ENCODE data around the gene PAQR4.

DNA sequence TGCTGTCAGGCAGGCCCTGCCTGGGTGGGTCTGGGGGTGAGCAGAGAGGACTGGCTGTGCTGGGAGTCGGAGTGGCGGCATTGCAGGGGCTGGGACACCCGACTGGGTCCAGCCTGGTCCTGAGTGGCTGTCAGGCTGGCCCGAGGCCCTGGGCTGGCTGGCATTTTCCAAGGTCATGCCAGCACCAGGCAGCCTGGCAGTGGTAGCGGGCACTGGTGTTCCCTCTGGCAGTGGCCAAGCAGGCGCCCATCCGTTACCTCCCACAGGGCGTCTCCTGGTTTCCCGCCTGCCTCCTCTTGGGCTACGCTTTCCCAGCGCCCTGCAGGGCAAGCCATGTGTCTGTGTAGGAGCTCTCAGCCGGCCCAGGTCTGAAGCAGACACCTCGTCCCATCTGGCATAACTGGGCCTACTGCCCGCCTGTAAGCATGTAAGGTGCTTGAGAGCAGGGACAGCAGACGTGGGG is 16.8 kb downstream of the PAQR4 start:
- TF ChIP-seq CTCF (IDR thresholded peaks at IDR 0.05; ENCODE audit: low read length) (no peak), EZH2 (IDR thresholded peaks at IDR 0.05; ENCODE audit: borderline replicate concordance, low read length) (no peak)

All from OCI-LY1 (cell line).